Uterus (tissue), 4 donors: ENCODE data around the gene TIMM23. TPM values are rescaled to one million over a fixed set of nuclear protein-coding genes. Genes with fewer than 3 reads are reported as not detected.
"Not testable (repeated sequence)": the region's sequence is repeated elsewhere in the genome, so short reads cannot be mapped to it uniquely, and the experiment has no call there.

Experiments
- DNase-seq, 2 donors: peaks; one replicate each; pipeline ENCODE4 v3.0.0-alpha.2; 2019 to 2020
- H3K27ac ChIP-seq, 2 donors: fragments of 200-600 bp; sonication (generic); 1 replicate in 1 of 2; 2 replicates in 1 of 2; pipeline ENCODE4 v1.5.1; 2016 to 2018
- H3K27me3 ChIP-seq, 2 donors: fragments of 200-600 bp; sonication (generic); one replicate each; pipeline ENCODE4 v1.5.1; 2018 to 2019; ENCODE audit warnings: control low read depth in 1 of 2
- H3K36me3 ChIP-seq, 2 donors: fragments of 200-600 bp; sonication (generic); one replicate each; pipeline ENCODE4 v1.5.1; 2019; ENCODE audit warnings: control low read depth in 1 of 2
- H3K4me1 ChIP-seq, 2 donors: fragments of 200-600 bp; sonication (generic); one replicate each; pipeline ENCODE4 v1.5.1; 2018 to 2019; ENCODE audit warnings: control low read depth in 1 of 2
- H3K4me3 ChIP-seq, 2 donors: fragments of 200-600 bp; sonication (generic); 1 replicate in 1 of 2; 2 replicates in 1 of 2; pipeline ENCODE4 v1.5.1; 2018 to 2019; ENCODE audit warnings: mild to moderate bottlenecking in 1 of 2
- H3K9me3 ChIP-seq, 2 donors: fragments of 200-600 bp; sonication (generic); one replicate each; pipeline ENCODE4 v1.5.1; 2019; ENCODE audit warnings: control low read depth in 1 of 2
- CTCF ChIP-seq, 4 experiments: fragments of 200-600 bp in 2 of 4; fragments of 450-650 bp in 2 of 4; sonication (generic) in 2 of 4; IDR thresholded peaks; one replicate each; pipeline ENCODE4 v1.5.1; 2016 to 2019; ENCODE audit warnings: antibody characterized with exemption in 4 of 4, mild to moderate bottlenecking in 2 of 4, moderate library complexity in 1 of 4
- POLR2A ChIP-seq, 2 donors: fragments of 450-650 bp; IDR thresholded peaks; one replicate each; pipeline ENCODE4 v1.6.1; 2016; ENCODE audit warnings: antibody characterized with exemption in 2 of 2, mild to moderate bottlenecking in 1 of 2, moderate library complexity in 1 of 2
- intact Hi-C: fragments of 100-400 bp; cut with DNase I; formaldehyde crosslinking; loops from one replicate; pipeline ENCODE4 v1.15.1; 2023; ENCODE audit warnings: low total_unique reads
- small RNA-seq: library from RNA; depleted of rRNA; stranded (forward); fragments of <200 nt; gene quantifications from one replicate; pipeline ENCODE3, GENCODE V24; 2016
- total RNA-seq, 4 donors: library from RNA; depleted of rRNA in 3 of 4; stranded (reverse); fragments of >200 nt in 3 of 4; gene quantifications; one replicate each; pipeline versions ENCODE4 v1.1.0 to v1.2.4, GENCODE V29; 2014 to 2023
- donor health status: DM: yes; HTN: yes; CAD: no.

TIMM23 gene
- total RNA-seq, 4 donors from 2014 or later = 33.1 to 61.0 (median 47.8) TPM

- H3K27me3 ChIP-seq = no peaks in the 10 kb centered on the region
- H3K4me1 ChIP-seq = no peaks in the 10 kb centered on the region
- intact Hi-C loops = no loop called here
- TF ChIP-seq CTCF (IDR thresholded peaks at IDR 0.05) (no peak), POLR2A (IDR thresholded peaks at IDR 0.05) (no peak)
- no peaks in the 10 kb centered on the region for H3K9me3 ChIP-seq
- no peak for DNase-seq
- no peak overlapping the region for H3K4me3 ChIP-seq
- no peak overlapping the region for H3K27ac ChIP-seq
- H3K36me3 ChIP-seq = no peaks in the 10 kb centered on the region
These were observed 75.9 kb downstream of the TIMM23 start for GRCh38 chr10:46048152-46048551.

- H3K4me1 ChIP-seq, intact Hi-C loops, H3K9me3 ChIP-seq, H3K27ac ChIP-seq, DNase-seq, H3K27me3 ChIP-seq, H3K36me3 ChIP-seq, H3K4me3 ChIP-seq: not testable (repeated sequence)
These were observed 77.2 kb downstream of the TIMM23 start for GRCh38 chr10:46049497-46049831.

- H3K4me3 ChIP-seq = no peak overlapping the region
- no peaks in the 10 kb centered on the region for H3K4me1 ChIP-seq
- H3K27me3 ChIP-seq = no peaks in the 10 kb centered on the region
- no peaks in the 10 kb centered on the region for H3K36me3 ChIP-seq
- no peaks in the 10 kb centered on the region for H3K9me3 ChIP-seq
- no peak overlapping the region for H3K27ac ChIP-seq
- DNase-seq = no peak
- intact Hi-C loops = no loop called here
- no peak for TF ChIP-seq POLR2A (IDR thresholded peaks at IDR 0.05)
- TF ChIP-seq CTCF (IDR thresholded peaks at IDR 0.05) = no peak
These were observed 78.8 kb downstream of the TIMM23 start for GRCh38 chr10:46050941-46051623.

- no peak overlapping the region for H3K4me3 ChIP-seq
- DNase-seq = no peak
- H3K9me3 ChIP-seq = no peaks in the 10 kb centered on the region
- no peaks in the 10 kb centered on the region for H3K4me1 ChIP-seq
- H3K27ac ChIP-seq = no peak overlapping the region
- no peak for TF ChIP-seq CTCF (IDR thresholded peaks at IDR 0.05)
- no peak for TF ChIP-seq POLR2A (IDR thresholded peaks at IDR 0.05)
- intact Hi-C loops = no loop called here
- H3K27me3 ChIP-seq = no peaks in the 10 kb centered on the region
- no peaks in the 10 kb centered on the region for H3K36me3 ChIP-seq
These were observed 79.9 kb downstream of the TIMM23 start for GRCh38 chr10:46052057-46052790.

GRCh38 chr10:46052791-46053375 is 80.6 kb downstream of the TIMM23 start:
- H3K27me3 ChIP-seq = no peaks in the 10 kb centered on the region
- no peak for DNase-seq
- TF ChIP-seq CTCF (IDR thresholded peaks at IDR 0.05) = no peak
- no peak for TF ChIP-seq POLR2A (IDR thresholded peaks at IDR 0.05)
- no peak overlapping the region for H3K27ac ChIP-seq
- H3K4me3 ChIP-seq = no peak overlapping the region
- H3K4me1 ChIP-seq = no peaks in the 10 kb centered on the region
- intact Hi-C loops = no loop called here
- H3K36me3 ChIP-seq = no peaks in the 10 kb centered on the region
- H3K9me3 ChIP-seq = no peaks in the 10 kb centered on the region

Small RNAs within 50 kb of the gene (small RNA-seq; reads per million reads assigned to genes)
- gene SNORA74C-1 = not detected

Other genes starting within 250 kb of the TIMM23 start
- gene WASHC2C, start 245.2 kb upstream of the TIMM23 start, total RNA-seq = 10 to 100 TPM; 25.0 to 70.4 (median 34.3) TPM
- 10 to 100 TPM in 3 of 4 donors, 1 to 10 TPM in 1; 1.8 to 36.7 (median 22.0) TPM for gene AGAP4, start 125.0 kb upstream of the TIMM23 start, total RNA-seq
- gene NCOA4, start 58.1 kb downstream of the TIMM23 start, total RNA-seq = 100 to 1,000 TPM in 3 of 4 donors, 10 to 100 TPM in 1; 88.8 to 223 (median 110) TPM
- not detected for gene MSMB, start 73.8 kb downstream of the TIMM23 start, total RNA-seq